Fibroblast of villous mesenchyme (primary cell): ENCODE results near the gene GNAL. TPM values are rescaled to one million over a fixed set of nuclear protein-coding genes. Genes with fewer than 3 reads are reported as not detected.
"Not testable (repeated sequence)": the region's sequence is repeated elsewhere in the genome, so short reads cannot be mapped to it uniquely, and the experiment has no call there.

Source experiments
- DNase-seq: peaks from one replicate; pipeline ENCODE4 v3.0.0-alpha.2; 2010; ENCODE audit warnings: low read depth
- H3K4me3 ChIP-seq: 2 replicates; pipeline ENCODE4 v1.5.1; 2011; ENCODE audit warnings: low read depth, mild to moderate bottlenecking, low read length
- CTCF ChIP-seq: IDR thresholded peaks from 2 replicates; pipeline ENCODE4 v1.5.1; 2012; ENCODE audit warnings: low read depth, mild to moderate bottlenecking, low read length; ENCODE audit not compliant: insufficient read depth
- total RNA-seq: library from RNA; depleted of rRNA; stranded (reverse); fragments of >200 nt; gene quantifications from 2 replicates; pipeline ENCODE4 v1.2.3, GENCODE V29; 2012

Gene GNAL
- total RNA-seq = under 0.01 and 0.32 TPM in 2 replicates

- H3K4me3 ChIP-seq = peak within 1 kb of the TSS; percentile 53
- no peak for TF ChIP-seq CTCF
- peak; percentile 87 for DNase-seq
Measured at GRCh38 chr18:11688972-11689668, at the start of gene GNAL. TSS of gene GNAL (plus strand) at chr18:11689264. CDS start at chr18:11689564, 300 bp downstream.

- DNase-seq, H3K4me3 ChIP-seq: not testable (repeated sequence)
Measured at GRCh38 chr18:11647310-11647709, 41.8 kb upstream of the GNAL start.

GRCh38 chr18:11647804-11648203 lies 41.3 kb upstream of the GNAL start:
- not testable (repeated sequence) for H3K4me3 ChIP-seq, DNase-seq

GRCh38 chr18:11649839-11650238 lies 39.2 kb upstream of the GNAL start:
- H3K4me3 ChIP-seq = no peak overlapping the region
- DNase-seq = no peak
- TF ChIP-seq CTCF = no peak

GRCh38 chr18:11651899-11652298 lies 37.2 kb upstream of the GNAL start:
- DNase-seq = no peak
- no peak overlapping the region for H3K4me3 ChIP-seq
- TF ChIP-seq CTCF = no peak

GRCh38 chr18:11653521-11653920 lies 35.5 kb upstream of the GNAL start:
- no peak for TF ChIP-seq CTCF
- no peak for DNase-seq
- H3K4me3 ChIP-seq = no peak overlapping the region

- peak; percentile 14 for DNase-seq
Measured at GRCh38 chr18:11654736-11655605, 34.1 kb upstream of the GNAL start.

More at GRCh38 chr18:11654736-11655605, 34.1 kb upstream of the GNAL start:
- peak; percentile 70 for TF ChIP-seq CTCF
- no peak overlapping the region for H3K4me3 ChIP-seq
